Thoracic aorta (tissue), 2 donors: ENCODE measurements around the gene TMEM82. TPM values are rescaled to one million over a fixed set of nuclear protein-coding genes. Genes with fewer than 3 reads are reported as not detected.

Experiments
- ATAC-seq: fragments of 150-250 bp; one replicate; pipeline ENCODE4 v1.8.0; 2017; ENCODE audit warnings: low read depth; ENCODE audit not compliant: insufficient number of reproducible peaks, low FRiP score
- DNase-seq: peaks from one replicate; pipeline ENCODE4 v3.0.0-alpha.2; 2020; ENCODE audit warnings: low spot score
- H3K27ac ChIP-seq, 2 donors: fragments of 200-600 bp; sonication (generic); 1 replicate in 1 of 2; 2 replicates in 1 of 2; pipeline ENCODE4 v1.5.1; 2016; ENCODE audit warnings: mild to moderate bottlenecking in 2 of 2, moderate library complexity in 2 of 2
- H3K27me3 ChIP-seq: fragments of 200-600 bp; sonication (generic); replicated peaks from 2 replicates; pipeline ENCODE4 v1.6.0; 2016; ENCODE audit warnings: mild to moderate bottlenecking; ENCODE audit not compliant: insufficient read depth
- H3K36me3 ChIP-seq: fragments of 200-600 bp; sonication (generic); one replicate; pipeline ENCODE4 v1.5.1; 2016
- H3K4me1 ChIP-seq, 2 donors: fragments of 200-600 bp; sonication (generic); 1 replicate in 1 of 2; 2 replicates in 1 of 2; pipeline versions ENCODE4 v1.5.1 to v1.6.0; 2016; ENCODE audit warnings: low read depth in 2 of 2, mild to moderate bottlenecking in 1 of 2; ENCODE audit not compliant: control insufficient read depth in 1 of 2
- H3K4me3 ChIP-seq: fragments of 200-600 bp; sonication (generic); 2 replicates; pipeline ENCODE4 v1.5.1; 2016; ENCODE audit warnings: mild to moderate bottlenecking
- H3K9me3 ChIP-seq: fragments of 200-600 bp; sonication (generic); 2 replicates; pipeline ENCODE4 v1.5.1; 2016
- CTCF ChIP-seq: fragments of 200-600 bp; sonication (generic); IDR thresholded peaks from one replicate; pipeline ENCODE4 v1.5.1; 2019; ENCODE audit warnings: antibody characterized with exemption
- total RNA-seq, 2 donors: library from RNA; depleted of rRNA; stranded (reverse); fragments of >200 nt; gene quantifications; one replicate each; pipeline versions ENCODE4 v1.1.0 to v1.2.3, GENCODE V29; 2016

The TMEM82 gene
- total RNA-seq, 2 donors from 2014 or later: not detected

- H3K27me3 ChIP-seq: no peaks in the 10 kb centered on the region
- no peak for DNase-seq
- ATAC-seq: no peak
- peaks cover 30% of the 10 kb centered on the region for H3K36me3 ChIP-seq
- peaks cover 27 to 65% of the 10 kb centered on the region in 2 donors for H3K4me1 ChIP-seq
- H3K9me3 ChIP-seq: no peaks in the 10 kb centered on the region
- H3K4me3 ChIP-seq: peak overlapping the region; percentile 88
- H3K27ac ChIP-seq: peak overlapping the region; percentile 93 to 98
- no peak for TF ChIP-seq CTCF
Observed at GRCh38 chr1:15762546-15762945, 20.2 kb downstream of the TMEM82 start.

GRCh38 chr1:15764269-15764764 is 22.0 kb downstream of the TMEM82 start:
- Histone ChIP-seq H3K4me3 (peak overlapping the region; percentile 88), H3K4me1 (peaks cover 27 to 77% of the 10 kb centered on the region in 2 donors), H3K27me3 (no peaks in the 10 kb centered on the region), H3K36me3 (peaks cover 46% of the 10 kb centered on the region), H3K9me3 (no peaks in the 10 kb centered on the region), H3K27ac (peak overlapping the region; percentile 66 to 98)
- TF ChIP-seq CTCF: no peak
- no peak for ATAC-seq
- no peak for DNase-seq

- Histone ChIP-seq H3K4me3 (peak overlapping the region; percentile 88), H3K4me1 (peaks cover 27 to 77% of the 10 kb centered on the region in 2 donors), H3K27ac (peak overlapping the region; percentile 66 to 98), H3K36me3 (peaks cover 50% of the 10 kb centered on the region), H3K27me3 (no peaks in the 10 kb centered on the region), H3K9me3 (no peaks in the 10 kb centered on the region)
- TF ChIP-seq CTCF: no peak
- no peak for ATAC-seq
- DNase-seq: no peak
Observed at GRCh38 chr1:15764890-15765289, 22.6 kb downstream of the TMEM82 start.

- ATAC-seq: no peak
- no peak for TF ChIP-seq CTCF
- Histone ChIP-seq H3K36me3 (peaks cover 58% of the 10 kb centered on the region), H3K4me1 (peaks cover 27 to 82% of the 10 kb centered on the region in 2 donors), H3K9me3 (no peaks in the 10 kb centered on the region), H3K4me3 (no peak overlapping the region), H3K27me3 (no peaks in the 10 kb centered on the region), H3K27ac (peak overlapping the region; percentile 66 to 98)
- no peak for DNase-seq
Observed at GRCh38 chr1:15765495-15766194, 23.3 kb downstream of the TMEM82 start.

GRCh38 chr1:15767941-15768340 is 25.6 kb downstream of the TMEM82 start:
- H3K36me3 ChIP-seq: peaks cover 80% of the 10 kb centered on the region
- H3K27ac ChIP-seq: peak overlapping the region in 1 of 2 donors; percentile 58
- H3K4me3 ChIP-seq: no peak overlapping the region
- TF ChIP-seq CTCF: no peak
- H3K4me1 ChIP-seq: peaks cover 18 to 69% of the 10 kb centered on the region in 2 donors
- DNase-seq (no peak), ATAC-seq (no peak)
- H3K9me3 ChIP-seq: no peaks in the 10 kb centered on the region
- no peaks in the 10 kb centered on the region for H3K27me3 ChIP-seq
